ENCODE data around the gene MIEF1. TPM values are rescaled to one million over a fixed set of nuclear protein-coding genes. Genes with fewer than 3 reads are reported as not detected.

The MIEF1 gene
- total RNA-seq, 1 donor from 2014 or later = 23.0 TPM

GRCh38 chr22:39515266-39516050 is 13.4 kb downstream of the MIEF1 start:
- Mint-ChIP-seq H3K9me3 (ENCODE audit: low read depth) (no peaks in the 10 kb centered on the region), H3K27me3 (ENCODE audit: low read depth) (no peaks in the 10 kb centered on the region), H3K4me3 (ENCODE audit: unreplicated experiment) (no peak overlapping the region), H3K27ac (ENCODE audit: unreplicated experiment) (no peak overlapping the region), H3K36me3 (ENCODE audit: low read depth) (peaks cover 18% of the 10 kb centered on the region), H3K4me1 (ENCODE audit: low read depth) (peaks cover 18% of the 10 kb centered on the region)
- TF ChIP-seq, protein P1, sequence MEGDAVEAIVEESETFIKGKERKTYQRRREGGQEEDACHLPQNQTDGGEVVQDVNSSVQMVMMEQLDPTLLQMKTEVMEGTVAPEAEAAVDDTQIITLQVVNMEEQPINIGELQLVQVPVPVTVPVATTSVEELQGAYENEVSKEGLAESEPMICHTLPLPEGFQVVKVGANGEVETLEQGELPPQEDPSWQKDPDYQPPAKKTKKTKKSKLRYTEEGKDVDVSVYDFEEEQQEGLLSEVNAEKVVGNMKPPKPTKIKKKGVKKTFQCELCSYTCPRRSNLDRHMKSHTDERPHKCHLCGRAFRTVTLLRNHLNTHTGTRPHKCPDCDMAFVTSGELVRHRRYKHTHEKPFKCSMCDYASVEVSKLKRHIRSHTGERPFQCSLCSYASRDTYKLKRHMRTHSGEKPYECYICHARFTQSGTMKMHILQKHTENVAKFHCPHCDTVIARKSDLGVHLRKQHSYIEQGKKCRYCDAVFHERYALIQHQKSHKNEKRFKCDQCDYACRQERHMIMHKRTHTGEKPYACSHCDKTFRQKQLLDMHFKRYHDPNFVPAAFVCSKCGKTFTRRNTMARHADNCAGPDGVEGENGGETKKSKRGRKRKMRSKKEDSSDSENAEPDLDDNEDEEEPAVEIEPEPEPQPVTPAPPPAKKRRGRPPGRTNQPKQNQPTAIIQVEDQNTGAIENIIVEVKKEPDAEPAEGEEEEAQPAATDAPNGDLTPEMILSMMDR (IDR thresholded peaks at IDR 0.05) = no peak
- no peak for DNase-seq (ENCODE audit: low spot score)

GRCh38 chr22:39517470-39517869 is 15.4 kb downstream of the MIEF1 start:
- no peak overlapping the region for H3K4me3 Mint-ChIP-seq (ENCODE audit: unreplicated experiment)
- H3K36me3 Mint-ChIP-seq (ENCODE audit: low read depth) = peaks cover 32% of the 10 kb centered on the region
- TF ChIP-seq, protein P1 (IDR thresholded peaks at IDR 0.05) = no peak
- H3K4me1 Mint-ChIP-seq (ENCODE audit: low read depth) = peaks cover 28% of the 10 kb centered on the region
- DNase-seq (ENCODE audit: low spot score) = no peak
- peak overlapping the region; percentile 67 for H3K27ac Mint-ChIP-seq (ENCODE audit: unreplicated experiment)
- no peaks in the 10 kb centered on the region for H3K9me3 Mint-ChIP-seq (ENCODE audit: low read depth)
- no peaks in the 10 kb centered on the region for H3K27me3 Mint-ChIP-seq (ENCODE audit: low read depth)

DNA sequence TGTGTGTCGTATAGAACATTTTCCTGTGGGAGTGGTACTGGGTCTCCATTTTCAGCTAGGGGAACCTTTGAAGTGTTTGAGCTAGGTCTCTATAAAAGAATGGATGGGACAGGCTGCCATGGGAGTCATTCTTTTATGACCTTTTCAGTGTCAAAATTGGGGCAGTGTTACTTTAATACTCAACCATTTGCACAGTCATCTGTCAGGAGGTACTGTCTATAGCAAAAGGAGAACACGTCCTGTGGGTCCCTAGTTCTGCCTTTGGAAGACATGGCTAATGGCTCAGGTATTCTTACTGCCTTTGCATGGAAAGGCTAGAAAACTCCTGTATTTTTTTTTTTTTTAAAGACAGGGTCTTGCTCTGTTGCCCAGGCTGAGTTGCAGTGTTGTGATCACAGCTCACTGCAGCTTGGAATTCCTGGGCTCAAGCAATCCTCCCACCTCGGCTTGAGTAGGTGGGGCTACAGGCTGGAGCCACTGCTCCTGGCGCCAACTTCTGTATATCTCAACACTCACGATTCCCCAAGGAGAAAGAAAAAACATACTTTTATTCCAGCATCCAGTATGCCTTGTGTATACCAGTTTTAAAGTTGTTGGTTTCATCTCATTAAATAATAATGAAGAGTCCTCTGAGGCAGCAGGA is 16.2 kb downstream of the MIEF1 start:
- H3K36me3 Mint-ChIP-seq (ENCODE audit: low read depth) = peaks cover 34% of the 10 kb centered on the region
- peak overlapping the region; percentile 99 for H3K27ac Mint-ChIP-seq (ENCODE audit: unreplicated experiment)
- DNase-seq (ENCODE audit: low spot score) = no peak
- TF ChIP-seq, protein P1 (IDR thresholded peaks at IDR 0.05) = no peak
- no peaks in the 10 kb centered on the region for H3K9me3 Mint-ChIP-seq (ENCODE audit: low read depth)
- H3K4me1 Mint-ChIP-seq (ENCODE audit: low read depth) = peaks cover 36% of the 10 kb centered on the region
- H3K4me3 Mint-ChIP-seq (ENCODE audit: unreplicated experiment) = peak overlapping the region; percentile 90
- H3K27me3 Mint-ChIP-seq (ENCODE audit: low read depth) = no peaks in the 10 kb centered on the region

DNA sequence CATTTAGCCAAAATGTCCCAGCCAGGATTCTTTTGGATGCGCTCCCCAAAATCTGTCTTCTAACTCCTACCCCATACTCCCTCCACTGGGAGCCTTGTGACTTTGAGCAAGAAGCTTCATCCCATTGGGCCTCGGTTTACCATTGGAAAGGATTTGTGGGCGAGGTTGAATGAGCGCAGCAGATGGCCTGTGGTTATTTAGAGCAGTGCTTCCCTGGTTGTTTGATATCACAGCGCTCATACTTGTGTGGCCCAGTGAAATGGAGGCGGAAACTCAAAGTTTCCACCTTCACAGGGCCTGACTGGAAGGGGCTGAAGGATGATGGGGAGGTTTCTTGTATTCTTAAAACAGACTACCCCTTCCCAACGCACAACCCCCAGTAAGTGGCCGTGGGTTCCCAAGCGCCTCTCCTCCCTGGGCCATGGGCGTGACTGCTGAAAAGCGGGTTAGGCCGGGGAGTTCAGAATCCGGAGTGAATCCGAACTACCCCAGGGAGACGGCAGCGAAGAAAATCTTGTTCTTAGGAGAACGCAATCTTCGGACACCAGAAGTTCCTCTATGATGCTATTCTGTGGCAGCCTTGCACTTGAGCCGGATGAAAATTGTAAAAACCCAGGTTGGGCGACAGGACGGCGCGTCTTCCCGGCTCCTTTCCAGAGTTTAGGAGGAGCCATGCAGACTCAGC is 17.0 kb downstream of the MIEF1 start:
- Mint-ChIP-seq H3K4me1 (ENCODE audit: low read depth) (peaks cover 39% of the 10 kb centered on the region), H3K27me3 (ENCODE audit: low read depth) (no peaks in the 10 kb centered on the region), H3K27ac (ENCODE audit: unreplicated experiment) (peak overlapping the region; percentile 99), H3K4me3 (ENCODE audit: unreplicated experiment) (peak overlapping the region; percentile 90), H3K9me3 (ENCODE audit: low read depth) (no peaks in the 10 kb centered on the region), H3K36me3 (ENCODE audit: low read depth) (peaks cover 35% of the 10 kb centered on the region)
- no peak for DNase-seq (ENCODE audit: low spot score)
- TF ChIP-seq, protein P1 (IDR thresholded peaks at IDR 0.05) = no peak

DNA sequence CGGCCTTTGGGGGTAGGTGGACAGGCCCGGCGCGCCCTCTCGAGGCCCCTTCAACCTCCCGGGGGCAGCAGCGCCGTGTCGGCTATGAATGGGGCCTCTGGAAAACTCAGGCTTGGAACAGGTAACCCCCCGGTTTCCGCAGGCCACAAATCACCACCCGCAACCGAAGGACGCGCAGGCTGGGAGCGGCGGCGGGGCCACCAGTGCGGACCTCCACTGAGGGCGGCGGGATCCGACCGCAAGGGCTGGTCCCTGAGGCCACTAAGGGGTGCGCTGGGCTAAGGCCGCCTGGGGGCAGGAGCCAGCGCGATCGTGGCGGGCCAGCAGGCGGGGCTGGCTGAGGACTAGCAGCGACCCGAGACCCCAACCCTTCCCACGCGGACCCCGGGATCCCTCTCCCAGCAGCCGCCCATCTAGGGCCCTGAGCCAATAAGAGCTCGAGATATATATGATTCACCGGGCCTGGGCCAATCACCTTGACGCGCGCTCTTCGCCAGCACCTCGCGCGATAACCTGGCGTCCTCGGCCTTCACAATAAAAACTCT is 17.7 kb downstream of the MIEF1 start:
- no peaks in the 10 kb centered on the region for H3K9me3 Mint-ChIP-seq (ENCODE audit: low read depth)
- H3K36me3 Mint-ChIP-seq (ENCODE audit: low read depth) = peaks cover 36% of the 10 kb centered on the region
- peak overlapping the region; percentile 99 for H3K27ac Mint-ChIP-seq (ENCODE audit: unreplicated experiment)
- DNase-seq (ENCODE audit: low spot score) = peak; percentile 98
- H3K4me3 Mint-ChIP-seq (ENCODE audit: unreplicated experiment) = peak overlapping the region; percentile 90
- TF ChIP-seq, protein P1 (IDR thresholded peaks at IDR 0.05) = peak; percentile 71
- H3K27me3 Mint-ChIP-seq (ENCODE audit: low read depth) = no peaks in the 10 kb centered on the region
- H3K4me1 Mint-ChIP-seq (ENCODE audit: low read depth) = peaks cover 43% of the 10 kb centered on the region
